PC-9 (cell line): ENCODE results near the gene FOXK1. TPM values are rescaled to one million over a fixed set of nuclear protein-coding genes. Genes with fewer than 3 reads are reported as not detected.

Experiments used
- BruUV-seq: library from RNA; stranded (reverse); fragments of 400-500 nt; replicated peaks from 2 replicates; lab custom pipeline; 2021; lab: Mats Ljungman, UMichigan
- CTCF ChIA-PET: fragments of 300-600 bp; sonication (Branson Sonifier 250); formaldehyde crosslinking; loops from one replicate; lab custom pipeline; 2022; ENCODE audit warnings: antibody characterized with exemption; lab: Charles Lee
- POLR2A ChIA-PET: fragments of 300-600 bp; sonication (Branson Sonifier 250); formaldehyde crosslinking; loops from one replicate; lab custom pipeline; 2022; ENCODE audit warnings: antibody characterized with exemption; ENCODE audit not compliant: unreplicated experiment; lab: Charles Lee
- DNase-seq, 2 experiments: peaks; one replicate each; pipeline versions ENCODE4 v3.0.0 to v3.0.0-alpha.2; 2015 to 2022; ENCODE audit warnings: mixed read lengths in 1 of 2
- H2AFZ ChIP-seq: fragments of 200-600 bp; sonication (generic); 2 replicates; pipeline ENCODE4 v1.8.1; 2017; ENCODE audit warnings: antibody characterized with exemption
- H3F3A ChIP-seq: fragments of 200-600 bp; sonication (generic); 2 replicates; pipeline ENCODE4 v1.8.1; 2017; ENCODE audit warnings: antibody characterized with exemption, mild to moderate bottlenecking, low read depth; ENCODE audit not compliant: insufficient read depth
- H3K27ac ChIP-seq: fragments of 200-600 bp; sonication (generic); 2 replicates; pipeline ENCODE4 v1.6.1; 2016; ENCODE audit warnings: mixed run types
- H3K27me3 ChIP-seq: fragments of 200-600 bp; sonication (generic); 2 replicates; pipeline ENCODE4 v1.6.1; 2016; ENCODE audit warnings: low read depth, mixed run types; ENCODE audit not compliant: insufficient read depth
- H3K36me3 ChIP-seq: fragments of 200-600 bp; sonication (generic); 2 replicates; pipeline ENCODE4 v1.6.1; 2016; ENCODE audit warnings: low read depth, mixed run types
- H3K4me1 ChIP-seq: fragments of 200-600 bp; sonication (generic); replicated peaks from 2 replicates; pipeline ENCODE4 v1.6.1; 2016; ENCODE audit warnings: mixed run types; ENCODE audit not compliant: insufficient read depth
- H3K4me2 ChIP-seq: fragments of 200-600 bp; sonication (generic); 2 replicates; pipeline ENCODE4 v1.6.1; 2017; ENCODE audit warnings: mixed run types
- H3K4me3 ChIP-seq: fragments of 200-600 bp; sonication (generic); 2 replicates; pipeline ENCODE4 v1.6.1; 2016; ENCODE audit warnings: mixed run types
- H3K79me2 ChIP-seq: fragments of 200-600 bp; sonication (generic); 2 replicates; pipeline ENCODE4 v1.6.1; 2017; ENCODE audit warnings: low read depth, mixed run types
- H3K9me2 ChIP-seq: fragments of 200-600 bp; sonication (generic); 2 replicates; pipeline ENCODE4 v1.8.1; 2017; ENCODE audit warnings: mild to moderate bottlenecking; ENCODE audit not compliant: insufficient read depth
- H3K9me3 ChIP-seq: fragments of 200-600 bp; sonication (generic); 2 replicates; pipeline ENCODE4 v1.8.1; 2016; ENCODE audit warnings: low read depth; ENCODE audit not compliant: insufficient read depth
- H4K20me1 ChIP-seq: fragments of 200-600 bp; sonication (generic); 2 replicates; pipeline ENCODE4 v1.8.1; 2017; ENCODE audit not compliant: insufficient read depth
- CTCF ChIP-seq: fragments of 200-600 bp; sonication (generic); conservative IDR thresholded peaks from 2 replicates; pipeline ENCODE4 v1.6.1; 2017; ENCODE audit warnings: mixed run types, antibody characterized with exemption, mild to moderate bottlenecking, moderate library complexity
- EZH2 ChIP-seq: fragments of 200-600 bp; sonication (generic); IDR thresholded peaks from 2 replicates; pipeline ENCODE4 v1.8.0; 2017; ENCODE audit warnings: antibody characterized with exemption, low read depth
- intact Hi-C: fragments of 100-400 bp; cut with micrococcal nuclease; formaldehyde crosslinking; loops from one replicate; pipeline ENCODE4 v1.10.0; 2022; ENCODE audit not compliant: unreplicated experiment
- total RNA-seq: library from RNA; stranded (reverse); gene quantifications from 2 replicates; pipeline ENCODE4 v1.2.3, GENCODE V29; 2021

FOXK1 gene
- total RNA-seq, 1 experiment from 2014 or later, result 68.1 TPM

- Histone ChIP-seq H3F3A (no peaks in the 10 kb centered on the region), H3K79me2 (peaks cover 98% of the 10 kb centered on the region), H3K27ac (no peak overlapping the region), H3K4me1 (no peaks in the 10 kb centered on the region), H4K20me1 (peaks cover 97% of the 10 kb centered on the region), H3K4me2 (no peak overlapping the region), H3K4me3 (no peak overlapping the region), H3K27me3 (no peaks in the 10 kb centered on the region), H3K36me3 (no peaks in the 10 kb centered on the region), H3K9me3 (no peaks in the 10 kb centered on the region), H3K9me2 (no peaks in the 10 kb centered on the region), H2AFZ (no peak overlapping the region)
- CTCF ChIA-PET, result no interaction called here
- DNase-seq, result no peak
- no TSS peak for BruUV-seq
- POLR2A ChIA-PET, result no interaction called here
- intact Hi-C loops, result no loop called here
- no peak for TF ChIP-seq EZH2
These were observed 16.7 kb downstream of the FOXK1 start for GRCh38 chr7:4698707-4699275.

GRCh38 chr7:4699841-4700240 is 17.7 kb downstream of the FOXK1 start:
- BruUV-seq, result no TSS peak
- CTCF ChIA-PET, result no interaction called here
- no peak overlapping the region for H3K27ac ChIP-seq

GRCh38 chr7:4700577-4701235 is 18.6 kb downstream of the FOXK1 start:
- Histone ChIP-seq H3K4me2 (no peak overlapping the region), H4K20me1 (peaks cover 96% of the 10 kb centered on the region), H3K4me1 (no peaks in the 10 kb centered on the region), H3K36me3 (no peaks in the 10 kb centered on the region), H3K79me2 (peaks cover 97% of the 10 kb centered on the region), H3K27ac (no peak overlapping the region), H3K4me3 (no peak overlapping the region), H3K9me3 (no peaks in the 10 kb centered on the region), H3K27me3 (no peaks in the 10 kb centered on the region), H3F3A (no peaks in the 10 kb centered on the region), H3K9me2 (no peaks in the 10 kb centered on the region), H2AFZ (no peak overlapping the region)
- no peak for DNase-seq
- CTCF ChIA-PET, result no interaction called here
- POLR2A ChIA-PET, result no interaction called here
- BruUV-seq, result no TSS peak
- intact Hi-C loops, result no loop called here
- TF ChIP-seq EZH2 (no peak), CTCF (no peak)

More at GRCh38 chr7:4699841-4700240, 17.7 kb downstream of the FOXK1 start:
- POLR2A ChIA-PET, result no interaction called here
- Histone ChIP-seq H3K27me3 (no peaks in the 10 kb centered on the region), H3K4me2 (no peak overlapping the region), H3K9me2 (no peaks in the 10 kb centered on the region), H3K4me1 (no peaks in the 10 kb centered on the region), H3K9me3 (no peaks in the 10 kb centered on the region), H3K4me3 (no peak overlapping the region), H4K20me1 (peaks cover 97% of the 10 kb centered on the region), H3K36me3 (no peaks in the 10 kb centered on the region), H2AFZ (no peak overlapping the region), H3F3A (no peaks in the 10 kb centered on the region), H3K79me2 (peaks cover 98% of the 10 kb centered on the region)
- intact Hi-C loops, result no loop called here
- TF ChIP-seq CTCF (no peak), EZH2 (no peak)
- no peak for DNase-seq
